Neural cell (in vitro differentiated cells): ENCODE results near the gene CMKLR1. TPM values are rescaled to one million over a fixed set of nuclear protein-coding genes. Genes with fewer than 3 reads are reported as not detected.

Source experiments
- H2AFZ ChIP-seq: fragments of 200-600, 300-800 bp; sonication (generic), shearing (Covaris generic); 2 replicates; pipeline ENCODE4 v1.6.0; 2014; ENCODE audit warnings: low read depth, mild to moderate bottlenecking, antibody characterized with exemption, low read length, moderate library complexity
- H3F3A ChIP-seq: fragments of 200-600 bp; shearing (Covaris generic); 2 replicates; pipeline ENCODE4 v1.6.1; 2016; ENCODE audit warnings: mild to moderate bottlenecking, moderate library complexity, mixed read lengths, antibody characterized with exemption, low read length; ENCODE audit not compliant: insufficient read depth, poor library complexity, severe bottlenecking
- H3K27ac ChIP-seq: fragments of 200-600, 300-800 bp; sonication (generic), shearing (Covaris generic); 2 replicates; pipeline ENCODE4 v1.5.1; 2014; ENCODE audit warnings: mild to moderate bottlenecking, low read length, moderate library complexity
- H3K27me3 ChIP-seq: fragments of 300-800, 200-600 bp; sonication (generic), shearing (Covaris generic); 2 replicates; pipeline ENCODE4 v1.6.0; 2014; ENCODE audit warnings: mild to moderate bottlenecking, low read depth, low read length, moderate library complexity; ENCODE audit not compliant: insufficient read depth
- H3K36me3 ChIP-seq: fragments of 300-800, 200-600 bp; sonication (generic), shearing (Covaris generic); 2 replicates; pipeline ENCODE4 v1.5.1; 2014; ENCODE audit warnings: mild to moderate bottlenecking, antibody characterized with exemption, low read length, moderate library complexity; ENCODE audit not compliant: insufficient read depth
- H3K4me2 ChIP-seq: fragments of 300-800, 200-600 bp; sonication (generic), shearing (Covaris generic); 2 replicates; pipeline ENCODE4 v1.6.0; 2014; ENCODE audit warnings: mild to moderate bottlenecking, low read length
- H3K4me3 ChIP-seq: fragments of 300-800, 200-600 bp; sonication (generic), shearing (Covaris generic); 2 replicates; pipeline ENCODE4 v1.5.1; 2014; ENCODE audit warnings: mild to moderate bottlenecking, low read length, moderate library complexity
- H3K79me2 ChIP-seq: fragments of 200-600 bp; shearing (Covaris generic); replicated peaks from 2 replicates; pipeline ENCODE4 v1.6.0; 2014; ENCODE audit warnings: mild to moderate bottlenecking, low read length, moderate library complexity; ENCODE audit not compliant: insufficient read depth
- H3K9ac ChIP-seq: fragments of 300-800, 200-600 bp; sonication (generic), shearing (Covaris generic); 2 replicates; pipeline ENCODE4 v1.6.1; 2016; ENCODE audit warnings: mild to moderate bottlenecking, low read length, mixed read lengths
- H3K9me2 ChIP-seq: fragments of 200-600 bp; shearing (Covaris generic); 2 replicates; pipeline ENCODE4 v1.6.1; 2016; ENCODE audit warnings: mild to moderate bottlenecking, low read length, mixed read lengths; ENCODE audit not compliant: insufficient read depth
- H3K9me3 ChIP-seq: fragments of 200-600, 300-800 bp; sonication (generic), shearing (Covaris generic); 2 replicates; pipeline ENCODE4 v1.6.1; 2016; ENCODE audit warnings: mild to moderate bottlenecking, mixed run types, low read length, moderate library complexity, mixed read lengths
- H4K20me1 ChIP-seq: fragments of 200-600 bp; shearing (Covaris generic); 2 replicates; pipeline ENCODE4 v1.6.1; 2016; ENCODE audit warnings: mild to moderate bottlenecking, mixed run types; ENCODE audit not compliant: insufficient read depth
- CTCF ChIP-seq: fragments of 450-650 bp; IDR thresholded peaks from 2 replicates; pipeline ENCODE4 v1.5.1; 2014; ENCODE audit warnings: antibody characterized with exemption, mild to moderate bottlenecking, moderate library complexity; ENCODE audit not compliant: poor library complexity, severe bottlenecking
- EP300 ChIP-seq: fragments of 450-650 bp; conservative IDR thresholded peaks from 2 replicates; pipeline ENCODE4 v1.6.1; 2014; ENCODE audit warnings: antibody characterized with exemption, mild to moderate bottlenecking, moderate library complexity; ENCODE audit not compliant: poor library complexity, severe bottlenecking
- EZH2 ChIP-seq: fragments of 200-600, 300-800 bp; shearing (Covaris generic), sonication (generic); IDR thresholded peaks from 2 replicates; pipeline ENCODE4 v1.6.1; 2014; ENCODE audit warnings: antibody characterized with exemption, low read length, borderline replicate concordance, mild to moderate bottlenecking; ENCODE audit not compliant: insufficient read depth, poor library complexity, severe bottlenecking
- MXI1 ChIP-seq: fragments of 450-650 bp; conservative IDR thresholded peaks from 2 replicates; pipeline ENCODE4 v1.6.1; 2014; ENCODE audit warnings: antibody characterized with exemption, mild to moderate bottlenecking; ENCODE audit not compliant: poor library complexity, severe bottlenecking
- POLR2AphosphoS5 ChIP-seq: IDR thresholded peaks from 2 replicates; pipeline ENCODE4 v1.6.1; 2012
- RAD21 ChIP-seq: fragments of 450-650 bp; conservative IDR thresholded peaks from 2 replicates; pipeline ENCODE4 v1.6.1; 2014; ENCODE audit warnings: antibody characterized with exemption, mild to moderate bottlenecking, moderate library complexity
- REST ChIP-seq: IDR thresholded peaks from 2 replicates; pipeline ENCODE4 v1.6.1; 2012; ENCODE audit warnings: borderline replicate concordance
- SMC3 ChIP-seq: fragments of 450-650 bp; conservative IDR thresholded peaks from 2 replicates; pipeline ENCODE4 v1.6.1; 2014; ENCODE audit warnings: antibody characterized with exemption, mild to moderate bottlenecking, moderate library complexity; ENCODE audit not compliant: poor library complexity
- TAF1 ChIP-seq: IDR thresholded peaks from 2 replicates; pipeline ENCODE4 v1.6.1; 2012; ENCODE audit warnings: low read depth
- polyA plus RNA-seq: library from polyadenylated mRNA; depleted of rRNA; stranded (reverse); fragments of >200 nt; gene quantifications from 2 replicates; pipeline ENCODE4 v1.2.3, GENCODE V29; 2014

The CMKLR1 gene
- polyA plus RNA-seq, 1 donor from 2014 or later = 0.06 TPM

DNA sequence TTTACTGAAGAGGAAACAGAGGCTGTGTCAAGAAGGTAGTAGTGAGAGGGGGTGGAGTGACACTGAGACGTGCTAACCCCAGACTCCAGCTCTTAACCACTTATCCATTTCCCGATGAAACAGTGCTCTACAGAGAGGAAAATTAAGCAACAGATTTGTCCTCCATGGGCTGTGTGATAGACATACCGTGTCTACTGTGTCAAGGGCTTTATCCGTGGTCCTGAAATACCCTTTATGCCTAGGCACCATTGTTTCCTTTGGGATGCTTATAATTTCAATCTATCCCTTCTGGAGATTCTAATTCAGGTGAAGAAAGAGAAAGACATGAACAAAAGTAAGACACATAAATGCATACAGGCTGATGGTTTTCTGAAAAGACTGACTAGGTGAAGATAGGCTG is 71.7 kb downstream of the CMKLR1 start:
- no peak overlapping the region for H3K4me2 ChIP-seq
- no peaks in the 10 kb centered on the region for H3F3A ChIP-seq
- no peak for TF ChIP-seq SMC3
- TF ChIP-seq EP300 = no peak
- H3K27me3 ChIP-seq = no peaks in the 10 kb centered on the region
- no peak overlapping the region for H2AFZ ChIP-seq
- H3K9ac ChIP-seq = no peak overlapping the region
- no peaks in the 10 kb centered on the region for H3K9me3 ChIP-seq
- no peak overlapping the region for H3K4me3 ChIP-seq
- no peaks in the 10 kb centered on the region for H3K36me3 ChIP-seq
- H3K27ac ChIP-seq = no peak overlapping the region
- H3K79me2 ChIP-seq = no peaks in the 10 kb centered on the region
- H3K9me2 ChIP-seq = no peaks in the 10 kb centered on the region
- no peaks in the 10 kb centered on the region for H4K20me1 ChIP-seq

- Histone ChIP-seq H3K9me3 (no peaks in the 10 kb centered on the region), H3K79me2 (no peaks in the 10 kb centered on the region), H3K9ac (no peak overlapping the region), H3K4me3 (no peak overlapping the region), H3K27ac (no peak overlapping the region), H3K36me3 (no peaks in the 10 kb centered on the region), H3F3A (no peaks in the 10 kb centered on the region), H3K4me2 (no peak overlapping the region), H4K20me1 (no peaks in the 10 kb centered on the region), H2AFZ (no peak overlapping the region), H3K27me3 (no peaks in the 10 kb centered on the region), H3K9me2 (no peaks in the 10 kb centered on the region)
- TF ChIP-seq EZH2 (no peak), MXI1 (no peak)
Observed at GRCh38 chr12:108266131-108266530, 73.0 kb downstream of the CMKLR1 start.

DNA sequence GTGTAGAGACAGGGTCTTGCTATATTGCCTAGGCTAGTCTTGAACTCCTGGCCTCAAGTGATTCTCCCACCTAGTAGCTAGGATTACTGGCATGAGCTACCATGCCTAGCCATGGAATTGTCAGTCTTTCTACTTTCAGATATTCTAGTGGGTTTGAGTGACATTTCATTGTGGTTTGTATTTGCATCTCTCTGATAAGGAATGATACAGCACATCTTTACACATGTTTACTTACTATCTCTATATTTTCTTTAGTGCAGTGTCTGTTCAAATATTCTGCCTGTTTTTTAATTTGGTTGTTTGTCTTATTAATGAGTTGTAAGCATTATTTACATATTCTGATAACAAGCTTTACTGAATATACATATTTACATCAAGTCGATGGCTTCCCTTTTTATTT is 73.6 kb downstream of the CMKLR1 start:
- H3K9me3 ChIP-seq = no peaks in the 10 kb centered on the region
- TF ChIP-seq CTCF (no peak), TAF1 (no peak), SMC3 (no peak), MXI1 (no peak), EP300 (no peak), POLR2AphosphoS5 (no peak)
- no peaks in the 10 kb centered on the region for H3K9me2 ChIP-seq
- no peak overlapping the region for H2AFZ ChIP-seq
- no peaks in the 10 kb centered on the region for H3K36me3 ChIP-seq
- no peaks in the 10 kb centered on the region for H3K79me2 ChIP-seq
- H3K4me2 ChIP-seq = no peak overlapping the region
- no peaks in the 10 kb centered on the region for H3K27me3 ChIP-seq
- H3F3A ChIP-seq = no peaks in the 10 kb centered on the region
- H3K9ac ChIP-seq = no peak overlapping the region
- no peaks in the 10 kb centered on the region for H4K20me1 ChIP-seq
- no peak overlapping the region for H3K4me3 ChIP-seq
- no peak overlapping the region for H3K27ac ChIP-seq

- Histone ChIP-seq H2AFZ (no peak overlapping the region), H3K4me3 (no peak overlapping the region), H3K79me2 (no peaks in the 10 kb centered on the region)
Observed at GRCh38 chr12:108260969-108261368, 78.1 kb downstream of the CMKLR1 start.

More at GRCh38 chr12:108260969-108261368, 78.1 kb downstream of the CMKLR1 start:
- Histone ChIP-seq H3K27ac (no peak overlapping the region), H4K20me1 (no peaks in the 10 kb centered on the region), H3K9ac (no peak overlapping the region), H3K9me2 (no peaks in the 10 kb centered on the region), H3F3A (no peaks in the 10 kb centered on the region), H3K9me3 (no peaks in the 10 kb centered on the region), H3K36me3 (no peaks in the 10 kb centered on the region), H3K4me2 (no peak overlapping the region), H3K27me3 (no peaks in the 10 kb centered on the region)
- TF ChIP-seq SMC3 = no peak
- no peak for TF ChIP-seq REST
- no peak for TF ChIP-seq MXI1
- TF ChIP-seq EP300 = no peak
- TF ChIP-seq POLR2AphosphoS5 = no peak
- TF ChIP-seq EZH2 = no peak
- no peak for TF ChIP-seq RAD21
- no peak for TF ChIP-seq CTCF
- TF ChIP-seq TAF1 = no peak
